ENCODE data around the gene CYP27A1. TPM values are rescaled to one million over a fixed set of nuclear protein-coding genes. Genes with fewer than 3 reads are reported as not detected.

CYP27A1 gene
- total RNA-seq, 2 experiments from 2014 or later = 0.12 to 0.16 TPM

- H3K27ac Mint-ChIP-seq = no peak overlapping the region
- no peaks in the 10 kb centered on the region for H3K36me3 Mint-ChIP-seq (ENCODE audit: low read depth)
- intact Hi-C loops (cut with DNase I, micrococcal nuclease) = no loop called here
- ATAC-seq = no peak
- POLR2A ChIA-PET = no interaction called here
- no peak overlapping the region for H3K4me3 Mint-ChIP-seq
- CTCF ChIA-PET = no interaction called here
- peaks cover 12% of the 10 kb centered on the region for H3K27me3 Mint-ChIP-seq
- H3K9me3 Mint-ChIP-seq (ENCODE audit: low read depth) = no peaks in the 10 kb centered on the region
- no peaks in the 10 kb centered on the region for H3K4me1 Mint-ChIP-seq
- no peak for DNase-seq
Observed at GRCh38 chr2:218826791-218827190, 44.8 kb downstream of the CYP27A1 start.

DNA sequence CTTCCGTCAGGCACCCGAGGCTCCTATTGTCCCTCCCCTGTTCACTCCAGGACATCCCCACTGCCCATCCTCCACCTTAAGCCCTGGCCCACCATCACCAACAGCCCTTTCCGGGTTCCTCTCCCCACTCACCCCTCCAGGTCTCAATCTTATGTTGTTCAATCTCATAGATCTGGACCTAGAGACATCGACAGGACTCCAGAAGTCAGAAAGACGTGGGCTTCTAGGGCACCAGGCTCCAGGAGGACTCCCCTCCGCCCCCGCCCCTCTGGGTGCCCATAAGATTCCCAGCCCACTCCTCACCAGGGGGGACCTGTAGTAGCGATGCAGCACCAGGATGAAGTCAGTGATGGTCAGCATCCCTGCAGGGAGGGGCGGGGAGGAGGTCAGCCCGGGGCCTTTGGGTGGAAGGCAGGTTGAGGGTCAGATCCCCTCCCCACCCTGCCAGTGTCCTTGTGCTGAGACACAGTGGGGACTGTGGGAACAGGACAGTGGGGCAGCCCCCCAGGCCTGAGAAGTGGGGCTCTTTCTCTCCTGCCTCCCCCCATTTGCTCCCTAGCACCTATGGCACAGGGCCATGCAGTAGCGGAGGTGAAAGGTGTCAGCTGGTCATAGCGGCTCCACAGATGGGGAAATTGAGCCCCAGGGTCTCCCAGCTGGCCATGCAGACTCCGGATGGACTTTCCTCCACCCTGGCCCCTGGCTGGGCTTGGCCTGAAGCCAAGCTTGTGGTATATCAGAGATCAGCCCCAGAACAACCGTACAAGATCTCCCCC lies 45.9 kb downstream of the CYP27A1 start:
- intact Hi-C loops (cut with DNase I, micrococcal nuclease) = no loop called here
- ATAC-seq = no peak
- POLR2A ChIA-PET = no interaction called here

GRCh38 chr2:218828477-218828778 lies 46.5 kb downstream of the CYP27A1 start:
- DNase-seq = no peak
- ATAC-seq = no peak
- ChIA-PET CTCF (interaction anchor here (0.5 kb wide), 1 partner anchor 187 kb away, joined by 3 read pairs; no protein-coding TSS in a partner anchor), POLR2A (no interaction called here)
- Mint-ChIP-seq H3K27ac (no peak overlapping the region), H3K27me3 (peaks cover 20% of the 10 kb centered on the region), H3K36me3 (ENCODE audit: low read depth) (no peaks in the 10 kb centered on the region), H3K4me1 (no peaks in the 10 kb centered on the region), H3K9me3 (ENCODE audit: low read depth) (no peaks in the 10 kb centered on the region), H3K4me3 (no peak overlapping the region)
- intact Hi-C loops (cut with DNase I, micrococcal nuclease) = no loop called here

More for the DNA sequence above, 45.9 kb downstream of the CYP27A1 start:
- no peaks in the 10 kb centered on the region for H3K9me3 Mint-ChIP-seq (ENCODE audit: low read depth)
- peaks cover 20% of the 10 kb centered on the region for H3K27me3 Mint-ChIP-seq
- no peaks in the 10 kb centered on the region for H3K36me3 Mint-ChIP-seq (ENCODE audit: low read depth)
- H3K4me1 Mint-ChIP-seq = no peaks in the 10 kb centered on the region
- H3K4me3 Mint-ChIP-seq = no peak overlapping the region
- CTCF ChIA-PET = interaction anchor here (0.5 kb wide), 1 partner anchor 187 kb away, joined by 3 read pairs; no protein-coding TSS in a partner anchor
- no peak overlapping the region for H3K27ac Mint-ChIP-seq
- DNase-seq = no peak

- no peak for DNase-seq
- Mint-ChIP-seq H3K4me1 (no peaks in the 10 kb centered on the region), H3K36me3 (ENCODE audit: low read depth) (no peaks in the 10 kb centered on the region), H3K27me3 (peaks cover 22% of the 10 kb centered on the region), H3K9me3 (ENCODE audit: low read depth) (no peaks in the 10 kb centered on the region), H3K27ac (no peak overlapping the region), H3K4me3 (no peak overlapping the region)
- ChIA-PET CTCF (interaction anchor here (0.9 to 1.4 kb wide), 3 partner anchors 10 to 152 kb away, joined by 3 to 8 read pairs (median 3); no protein-coding TSS in a partner anchor), POLR2A (no interaction called here)
- intact Hi-C loops (cut with DNase I, micrococcal nuclease) = no loop called here
- no peak for ATAC-seq
Observed at GRCh38 chr2:218829868-218830451, 48.0 kb downstream of the CYP27A1 start.

DNA sequence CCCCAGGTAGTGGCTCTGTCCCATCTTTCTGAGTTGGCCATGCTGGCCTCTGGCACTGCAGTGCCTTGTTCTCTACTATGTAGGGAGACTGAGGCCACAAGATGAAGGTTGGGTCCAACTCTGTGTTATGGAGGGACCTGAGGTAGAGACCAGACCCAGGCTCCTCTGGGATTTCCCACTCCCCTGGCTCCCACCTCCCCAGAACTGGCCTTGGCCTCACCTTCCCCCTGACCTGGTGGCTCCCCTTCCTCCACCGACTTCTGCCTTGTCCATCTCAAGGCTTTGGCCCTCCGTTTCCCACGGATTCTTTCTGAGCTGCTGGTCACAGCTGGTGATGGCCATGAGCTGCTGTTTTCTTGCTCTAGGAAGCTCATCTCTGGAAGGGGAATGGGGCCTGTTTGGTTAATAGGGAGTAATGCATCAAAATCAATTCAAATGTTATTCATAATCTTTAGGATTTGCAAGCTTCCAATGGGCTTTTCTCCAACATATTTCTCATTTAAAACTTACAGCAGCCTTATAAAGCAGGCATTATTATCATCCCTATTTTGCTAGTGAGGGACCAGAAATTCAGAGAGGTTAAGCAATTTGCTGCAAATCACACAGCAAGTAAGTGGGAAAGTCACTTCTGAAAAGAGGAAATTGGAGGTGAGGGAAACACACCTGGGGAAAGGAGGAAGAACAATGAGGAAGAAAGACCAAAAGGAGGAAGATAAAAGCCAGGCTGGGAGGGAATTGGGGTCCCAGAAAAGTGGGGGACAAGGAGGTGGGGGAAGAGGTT lies 48.8 kb downstream of the CYP27A1 start:
- no peaks in the 10 kb centered on the region for H3K9me3 Mint-ChIP-seq (ENCODE audit: low read depth)
- ChIA-PET POLR2A (no interaction called here), CTCF (interaction anchor here (0.9 to 1.4 kb wide), 3 partner anchors 10 to 101 kb away, joined by 3 to 8 read pairs (median 4); no protein-coding TSS in a partner anchor)
- peaks cover 22% of the 10 kb centered on the region for H3K27me3 Mint-ChIP-seq
- ATAC-seq (no peak), DNase-seq (no peak)
- no peaks in the 10 kb centered on the region for H3K36me3 Mint-ChIP-seq (ENCODE audit: low read depth)
- H3K27ac Mint-ChIP-seq = no peak overlapping the region
- no peak overlapping the region for H3K4me3 Mint-ChIP-seq
- no peaks in the 10 kb centered on the region for H3K4me1 Mint-ChIP-seq
- intact Hi-C loops (cut with DNase I, micrococcal nuclease) = no loop called here

- H3K4me3 Mint-ChIP-seq = no peak within 1 kb of the TSS
- CTCF ChIA-PET = interaction anchor here (0.6 kb wide), 1 partner anchor 22 kb away, joined by 4 read pairs; no protein-coding TSS in a partner anchor
- POLR2A ChIA-PET = no interaction called here
- H3K4me1 Mint-ChIP-seq = no peaks in the 10 kb centered on the region
- H3K27me3 Mint-ChIP-seq = peaks cover 22% of the 10 kb centered on the region
- ATAC-seq (no peak), DNase-seq (no peak)
- H3K27ac Mint-ChIP-seq = no peak within 1 kb of the TSS
- intact Hi-C loops (cut with DNase I, micrococcal nuclease) = no loop called here
- no peaks in the 10 kb centered on the region for H3K9me3 Mint-ChIP-seq (ENCODE audit: low read depth)
- no peaks in the 10 kb centered on the region for H3K36me3 Mint-ChIP-seq (ENCODE audit: low read depth)
Observed at GRCh38 chr2:218831378-218831990, 49.5 kb downstream of the CYP27A1 start, which contains the start of gene PRKAG3. Gene PRKAG3, minus strand, starts transcription at chr2:218831803.

DNA sequence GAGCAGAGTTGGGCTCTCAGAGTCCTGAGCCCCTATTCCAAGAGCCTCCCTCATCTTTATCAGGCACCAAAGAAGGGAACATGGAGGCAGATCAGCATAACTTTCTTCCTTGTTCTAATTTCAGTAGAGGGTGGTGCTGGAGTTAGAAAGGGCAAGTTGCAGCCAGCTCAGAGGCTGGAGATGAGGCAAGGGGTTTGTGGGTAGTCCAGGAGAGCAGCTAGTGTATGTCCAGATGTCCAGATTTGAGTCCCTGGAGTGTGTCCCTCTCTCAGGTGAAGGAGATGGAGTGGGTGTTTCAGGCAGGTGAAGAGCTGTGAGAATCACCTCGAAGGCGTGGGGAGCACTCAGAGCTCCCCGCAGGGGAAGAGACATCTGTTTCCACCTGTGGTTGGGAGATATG lies 50.1 kb downstream of the CYP27A1 start:
- Mint-ChIP-seq H3K27me3 (peaks cover 24% of the 10 kb centered on the region), H3K36me3 (ENCODE audit: low read depth) (no peaks in the 10 kb centered on the region), H3K4me3 (no peak overlapping the region), H3K4me1 (no peaks in the 10 kb centered on the region), H3K27ac (no peak overlapping the region), H3K9me3 (ENCODE audit: low read depth) (peaks cover 2% of the 10 kb centered on the region)
- intact Hi-C loops (cut with DNase I, micrococcal nuclease) = no loop called here
- ATAC-seq (no peak), DNase-seq (no peak)
- CTCF ChIA-PET = no interaction called here
- POLR2A ChIA-PET = no interaction called here

DNA sequence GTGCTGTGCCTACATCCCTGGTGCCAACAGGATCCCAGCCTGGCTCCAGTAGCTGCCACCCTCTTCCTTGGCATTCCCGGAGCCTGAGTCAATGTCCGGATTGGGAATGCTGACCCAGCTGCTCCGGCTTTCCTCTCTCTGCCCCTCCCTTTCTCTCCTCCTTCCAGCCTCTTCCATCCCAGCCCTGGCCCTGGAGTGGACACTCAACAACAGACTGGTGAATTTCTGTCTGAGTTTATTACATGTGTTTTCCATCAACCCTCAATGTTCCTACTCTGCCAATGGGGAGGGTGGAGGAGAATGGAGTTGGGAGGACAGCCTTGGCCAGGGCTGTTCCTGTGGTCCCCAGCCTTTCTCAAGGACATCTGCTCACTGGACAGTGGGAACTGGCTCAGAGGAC lies 50.6 kb downstream of the CYP27A1 start:
- Mint-ChIP-seq H3K27ac (no peak overlapping the region), H3K9me3 (ENCODE audit: low read depth) (peaks cover 5% of the 10 kb centered on the region), H3K27me3 (peaks cover 26% of the 10 kb centered on the region), H3K36me3 (ENCODE audit: low read depth) (no peaks in the 10 kb centered on the region), H3K4me1 (no peaks in the 10 kb centered on the region), H3K4me3 (no peak overlapping the region)
- ChIA-PET CTCF (no interaction called here), POLR2A (no interaction called here)
- no peak for DNase-seq
- ATAC-seq = no peak
- intact Hi-C loops (cut with DNase I, micrococcal nuclease) = no loop called here

GRCh38 chr2:218833023-218833609 lies 51.2 kb downstream of the CYP27A1 start:
- intact Hi-C loops (cut with DNase I, micrococcal nuclease) = no loop called here
- Mint-ChIP-seq H3K4me3 (no peak overlapping the region), H3K27me3 (peaks cover 31% of the 10 kb centered on the region), H3K36me3 (ENCODE audit: low read depth) (no peaks in the 10 kb centered on the region), H3K4me1 (no peaks in the 10 kb centered on the region), H3K27ac (no peak overlapping the region), H3K9me3 (ENCODE audit: low read depth) (peaks cover 7% of the 10 kb centered on the region)
- POLR2A ChIA-PET = no interaction called here
- no peak for DNase-seq
- CTCF ChIA-PET = interaction anchor here (1.0 kb wide), 1 partner anchor 19 kb away, joined by 3 read pairs; no protein-coding TSS in a partner anchor
- ATAC-seq = no peak

- H3K27ac Mint-ChIP-seq = no peak overlapping the region
- peaks cover 39% of the 10 kb centered on the region for H3K27me3 Mint-ChIP-seq
- POLR2A ChIA-PET = no interaction called here
- CTCF ChIA-PET = no interaction called here
- peaks cover 7% of the 10 kb centered on the region for H3K9me3 Mint-ChIP-seq (ENCODE audit: low read depth)
- ATAC-seq (no peak), DNase-seq (no peak)
- H3K4me1 Mint-ChIP-seq = no peaks in the 10 kb centered on the region
- intact Hi-C loops (cut with DNase I, micrococcal nuclease) = no loop called here
- H3K4me3 Mint-ChIP-seq = no peak overlapping the region
- no peaks in the 10 kb centered on the region for H3K36me3 Mint-ChIP-seq (ENCODE audit: low read depth)
Observed at GRCh38 chr2:218834685-218835084, 52.7 kb downstream of the CYP27A1 start.

- Mint-ChIP-seq H3K36me3 (ENCODE audit: low read depth) (no peaks in the 10 kb centered on the region), H3K4me3 (no peak overlapping the region), H3K4me1 (no peaks in the 10 kb centered on the region), H3K27me3 (peaks cover 36% of the 10 kb centered on the region), H3K9me3 (ENCODE audit: low read depth) (peaks cover 7% of the 10 kb centered on the region), H3K27ac (no peak overlapping the region)
- intact Hi-C loops (cut with DNase I, micrococcal nuclease) = no loop called here
- ChIA-PET CTCF (interaction anchor here (0.6 to 2.3 kb wide), 6 partner anchors 10 to 322 kb away, joined by 3 to 6 read pairs (median 3); no protein-coding TSS in a partner anchor), POLR2A (no interaction called here)
- ATAC-seq (no peak), DNase-seq (no peak)
Observed at GRCh38 chr2:218837495-218837894, 55.5 kb downstream of the CYP27A1 start.
